GM12891 (cell line): Measurements from ENCODE around the gene SGPP1.
A peak's percentile ranks its signal among the peaks of the same experiment; 100 is the strongest.
"Not testable (repeated sequence)": the region's sequence is repeated elsewhere in the genome, so short reads cannot be mapped to it uniquely, and the experiment has no call there.

Source experiments
- DNase-seq: peaks from one replicate; pipeline ENCODE4 v3.0.0; 2011; ENCODE audit warnings: low spot score; ENCODE audit not compliant: insufficient read length
- FAIRE-seq: peaks from 2 replicates; lab custom pipeline; 2011; peaks lifted over from hg19 to GRCh38; lab: Jason Lieb, UNC
- PAX5 ChIP-seq: IDR thresholded peaks from 2 replicates; pipeline ENCODE4 v1.6.1; 2011; ENCODE audit warnings: low read length, moderate library complexity, mild to moderate bottlenecking; ENCODE audit not compliant: insufficient read depth, severe bottlenecking
- POLR2A ChIP-seq: IDR thresholded peaks from 2 replicates; pipeline ENCODE4 v1.6.1; 2011; ENCODE audit warnings: low read depth, low read length, control low read depth
- POLR2AphosphoS5 ChIP-seq: IDR thresholded peaks from 2 replicates; pipeline ENCODE4 v1.6.1; 2011; ENCODE audit warnings: low read depth, low read length, control low read depth
- POU2F2 ChIP-seq: IDR thresholded peaks from 2 replicates; pipeline ENCODE4 v1.6.1; 2011; ENCODE audit warnings: low read depth, mild to moderate bottlenecking, control low read depth, low read length, moderate library complexity
- SPI1 ChIP-seq: IDR thresholded peaks from 2 replicates; pipeline ENCODE4 v1.6.1; 2011; ENCODE audit warnings: low read depth, low read length, control low read depth
- TAF1 ChIP-seq: IDR thresholded peaks from 2 replicates; pipeline ENCODE4 v1.6.1; 2011; ENCODE audit warnings: low read depth, low read length, control low read depth

Gene SGPP1

DNA sequence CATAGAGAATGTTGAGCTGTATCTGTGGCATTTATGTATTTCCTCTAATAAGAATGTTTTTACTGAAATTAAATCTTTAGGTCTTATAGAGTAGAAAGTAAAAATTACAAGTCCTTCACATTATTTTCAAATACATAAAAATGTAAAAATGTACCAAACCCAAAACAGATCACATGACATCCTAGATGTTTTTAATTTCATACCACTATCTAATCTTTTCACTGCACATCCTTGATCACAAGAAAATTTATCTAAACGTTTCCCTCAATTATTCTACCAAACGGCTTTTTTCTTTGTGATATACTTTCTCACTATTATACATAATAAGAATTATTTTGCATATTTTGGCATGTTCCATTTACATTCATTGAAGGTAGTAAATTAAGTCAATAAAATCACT is 18.3 kb downstream of the SGPP1 start:
- TF ChIP-seq PAX5 (no peak), TAF1 (no peak), POLR2AphosphoS5 (no peak), SPI1 (no peak), POU2F2 (no peak), POLR2A (no peak)
- DNase-seq (no peak), FAIRE-seq (no peak)

DNA sequence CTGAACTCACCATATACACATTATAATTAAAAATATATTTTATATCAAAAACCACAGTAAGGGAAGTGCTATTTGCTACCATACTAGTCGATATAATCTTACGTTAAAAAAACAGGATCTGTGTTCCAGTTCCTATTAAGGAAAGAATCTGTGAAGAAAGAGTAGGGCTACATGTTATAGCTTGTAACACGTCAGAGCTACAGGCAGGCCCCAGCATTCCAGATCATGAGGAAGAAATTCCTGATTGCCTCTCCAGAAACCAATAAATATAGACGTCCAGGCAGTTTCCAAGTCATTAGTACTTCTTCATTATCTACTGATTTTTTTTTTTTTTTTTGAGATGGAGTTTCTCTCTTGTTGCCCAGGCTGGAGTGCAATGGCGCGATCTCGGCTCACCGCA is 20.6 kb downstream of the SGPP1 start:
- TF ChIP-seq POLR2AphosphoS5 = no peak
- DNase-seq = no peak
- no peak for FAIRE-seq

DNA sequence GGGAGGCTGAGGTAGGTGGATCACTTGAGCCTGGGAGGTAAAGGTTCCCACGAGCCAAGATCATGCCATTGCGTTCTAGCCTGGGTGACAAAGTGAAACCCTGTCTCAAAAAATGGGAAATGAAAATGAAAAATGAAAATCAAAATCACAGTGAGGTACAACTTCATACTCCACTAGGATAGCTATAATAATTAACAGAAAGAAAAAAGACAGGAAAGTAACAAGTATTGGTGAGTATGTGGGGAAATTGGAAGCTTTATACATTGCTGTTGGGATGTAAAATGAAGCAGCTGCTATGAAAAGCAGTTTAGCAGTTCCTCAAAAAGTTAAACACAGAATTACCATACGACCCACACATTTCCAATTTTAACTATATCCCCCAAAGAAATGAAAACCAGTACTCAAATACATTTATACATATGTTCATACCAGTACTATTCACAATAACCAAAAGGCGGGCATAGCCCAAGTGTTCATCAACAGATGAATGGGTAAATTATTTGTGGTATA is 22.2 kb downstream of the SGPP1 start:
- FAIRE-seq (peak; percentile 75), DNase-seq (no peak)
- TF ChIP-seq TAF1 = no peak
- TF ChIP-seq SPI1 = peak; percentile 75
- TF ChIP-seq PAX5 = no peak

DNA sequence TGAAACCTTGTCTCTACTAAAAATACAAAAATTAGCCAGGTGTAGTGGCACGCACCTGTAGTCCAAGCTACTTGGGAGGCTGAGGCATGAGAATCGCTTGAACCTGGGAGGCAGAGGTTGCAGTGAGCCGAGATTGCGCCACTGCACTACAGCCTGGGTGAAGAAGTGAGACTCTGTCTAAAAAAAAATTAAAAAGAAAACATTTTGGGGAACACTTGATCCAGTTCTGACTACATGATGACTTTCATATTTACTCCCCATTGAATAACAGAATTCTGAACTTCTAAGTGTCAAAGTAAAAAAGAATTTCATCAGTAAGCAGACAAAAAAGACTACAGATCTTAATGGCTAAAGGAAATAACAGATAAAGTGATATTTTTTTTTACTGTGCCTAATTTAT is 25.3 kb downstream of the SGPP1 start:
- not testable (repeated sequence) for DNase-seq, FAIRE-seq

DNA sequence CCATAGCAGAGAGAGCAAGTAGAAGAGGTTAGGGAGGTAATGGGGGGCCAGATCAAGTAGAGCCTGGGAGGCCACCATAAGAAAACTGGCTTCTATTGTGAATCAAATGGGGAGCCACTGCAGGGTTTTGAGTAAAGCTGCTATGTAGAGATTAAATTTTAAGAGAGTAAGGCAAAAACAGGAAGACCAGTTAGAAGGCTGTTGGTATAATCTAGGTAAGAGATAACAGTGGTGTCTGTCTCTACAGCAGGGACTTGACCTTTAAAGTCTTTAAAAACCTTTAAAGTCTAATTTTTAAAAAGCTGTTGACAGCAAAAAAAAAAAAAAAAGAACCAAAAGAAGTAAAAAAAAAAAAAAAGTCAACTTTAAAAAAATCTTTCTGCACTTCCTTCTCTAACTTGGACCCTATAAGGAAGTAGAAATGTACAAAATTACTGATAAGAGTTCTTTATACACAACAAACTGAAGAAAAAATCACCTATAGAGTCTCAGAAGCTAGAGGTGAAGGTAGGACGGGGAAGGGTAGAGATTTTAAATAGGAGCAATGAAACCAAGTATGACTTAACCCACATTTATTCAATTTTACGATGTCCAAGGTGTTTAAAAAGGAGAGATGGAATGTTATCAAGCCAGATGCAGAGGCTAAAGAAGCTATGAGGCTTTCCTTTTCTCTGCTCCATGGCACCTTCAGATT is 26.1 kb downstream of the SGPP1 start:
- TF ChIP-seq POLR2A (no peak), TAF1 (no peak), SPI1 (no peak), PAX5 (no peak), POLR2AphosphoS5 (no peak), POU2F2 (no peak)
- DNase-seq (no peak), FAIRE-seq (peak; percentile 5)

DNA sequence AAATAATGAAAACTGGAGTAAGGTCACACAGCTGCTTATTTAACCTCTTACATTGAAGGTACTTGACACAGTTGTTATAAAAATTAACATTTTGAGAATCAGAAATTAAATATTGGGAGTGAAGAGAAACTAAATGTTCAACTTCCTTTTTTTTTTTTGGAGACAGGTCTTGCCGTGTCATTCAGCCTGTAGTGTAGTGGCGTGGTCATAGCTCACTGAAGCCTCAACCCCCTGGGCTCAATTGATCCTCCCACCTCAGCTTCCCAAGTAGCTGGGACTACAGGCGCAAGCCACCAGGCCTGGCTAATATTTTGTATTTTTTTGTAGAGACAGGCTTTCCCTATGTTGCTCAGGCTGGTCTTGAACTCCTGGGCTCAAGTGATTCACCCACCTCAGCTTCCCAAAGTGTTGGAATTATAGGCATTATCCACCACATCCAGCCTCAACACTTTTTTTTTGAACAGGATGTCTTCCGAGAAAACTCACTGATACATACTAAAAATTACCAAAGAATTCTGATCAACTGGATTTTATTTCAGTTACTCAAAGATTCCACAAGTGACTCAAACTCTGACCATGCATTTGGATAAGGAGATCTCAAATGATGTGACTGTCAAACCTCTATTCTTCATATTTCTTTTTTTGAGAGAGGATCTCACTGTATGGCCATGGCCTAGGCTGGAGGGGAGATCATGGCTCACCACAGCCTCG is 35.4 kb downstream of the SGPP1 start:
- TF ChIP-seq PAX5 (no peak), POLR2AphosphoS5 (no peak), TAF1 (no peak), POU2F2 (no peak), POLR2A (no peak), SPI1 (no peak)
- DNase-seq = no peak
- no peak for FAIRE-seq

DNA sequence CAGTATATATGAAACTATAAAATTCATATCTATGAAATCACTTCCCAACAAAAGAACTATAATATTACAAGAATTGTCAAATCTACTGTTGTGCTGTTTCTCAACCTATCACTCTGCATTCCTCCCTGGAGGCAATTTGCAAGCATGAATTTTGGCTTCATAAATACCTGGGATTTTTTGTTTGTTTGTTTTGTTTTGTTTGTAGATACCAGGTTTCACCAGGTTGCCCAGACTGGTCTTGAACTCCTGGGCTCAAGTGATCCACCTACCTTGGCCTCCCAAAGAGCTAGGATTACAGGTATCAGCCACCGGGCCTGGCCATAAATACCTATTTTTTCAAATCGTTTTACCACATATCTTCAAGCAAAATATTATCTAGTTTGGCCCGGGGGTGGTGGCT is 38.7 kb downstream of the SGPP1 start:
- DNase-seq (no peak), FAIRE-seq (no peak)
- no peak for TF ChIP-seq POU2F2
- TF ChIP-seq PAX5 = no peak
- no peak for TF ChIP-seq SPI1
- TF ChIP-seq TAF1 = no peak
- TF ChIP-seq POLR2AphosphoS5 = no peak
- TF ChIP-seq POLR2A = no peak

DNA sequence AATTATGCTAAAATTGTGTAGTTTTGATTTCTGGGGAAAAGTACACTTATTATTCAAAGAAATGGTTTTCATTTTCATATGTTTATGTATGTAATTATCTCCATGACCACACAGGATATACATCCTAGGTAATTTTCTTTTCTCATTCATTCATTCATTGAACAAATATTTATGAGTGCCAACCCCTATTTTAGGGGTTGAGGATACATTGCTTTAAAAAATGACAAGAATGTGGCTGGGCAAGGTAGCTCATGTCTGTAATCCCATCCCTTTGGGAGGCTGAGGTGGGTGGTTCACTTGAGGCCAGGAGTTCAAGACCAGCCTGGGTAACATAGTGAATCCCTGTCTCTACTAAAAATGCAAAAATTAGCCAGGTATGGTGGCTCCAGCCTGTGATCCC is 40.9 kb downstream of the SGPP1 start:
- DNase-seq = no peak
- no peak for FAIRE-seq

DNA sequence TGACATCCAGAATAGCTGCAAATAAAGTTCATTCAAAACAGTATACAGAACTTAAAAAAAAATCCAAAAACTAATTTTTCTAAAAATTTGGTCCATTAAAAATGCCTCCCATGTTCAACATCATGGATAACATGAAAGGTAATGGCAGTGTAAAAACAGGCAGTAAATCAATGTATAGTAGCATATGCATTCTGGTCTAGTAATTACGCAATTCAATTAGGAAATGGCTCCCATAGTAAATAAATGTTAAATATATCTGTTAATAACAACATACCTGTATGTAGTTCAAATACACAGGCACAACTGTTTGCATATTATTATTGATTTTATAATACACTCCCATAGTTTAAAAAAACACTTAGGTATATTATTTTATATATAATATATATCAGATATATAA is 42.5 kb downstream of the SGPP1 start:
- no peak for DNase-seq
- no peak for TF ChIP-seq POLR2AphosphoS5
- FAIRE-seq = no peak

More for the DNA sequence above, 40.9 kb downstream of the SGPP1 start:
- TF ChIP-seq POU2F2 (no peak), POLR2AphosphoS5 (no peak), POLR2A (no peak), TAF1 (no peak), PAX5 (no peak), SPI1 (no peak)

DNA sequence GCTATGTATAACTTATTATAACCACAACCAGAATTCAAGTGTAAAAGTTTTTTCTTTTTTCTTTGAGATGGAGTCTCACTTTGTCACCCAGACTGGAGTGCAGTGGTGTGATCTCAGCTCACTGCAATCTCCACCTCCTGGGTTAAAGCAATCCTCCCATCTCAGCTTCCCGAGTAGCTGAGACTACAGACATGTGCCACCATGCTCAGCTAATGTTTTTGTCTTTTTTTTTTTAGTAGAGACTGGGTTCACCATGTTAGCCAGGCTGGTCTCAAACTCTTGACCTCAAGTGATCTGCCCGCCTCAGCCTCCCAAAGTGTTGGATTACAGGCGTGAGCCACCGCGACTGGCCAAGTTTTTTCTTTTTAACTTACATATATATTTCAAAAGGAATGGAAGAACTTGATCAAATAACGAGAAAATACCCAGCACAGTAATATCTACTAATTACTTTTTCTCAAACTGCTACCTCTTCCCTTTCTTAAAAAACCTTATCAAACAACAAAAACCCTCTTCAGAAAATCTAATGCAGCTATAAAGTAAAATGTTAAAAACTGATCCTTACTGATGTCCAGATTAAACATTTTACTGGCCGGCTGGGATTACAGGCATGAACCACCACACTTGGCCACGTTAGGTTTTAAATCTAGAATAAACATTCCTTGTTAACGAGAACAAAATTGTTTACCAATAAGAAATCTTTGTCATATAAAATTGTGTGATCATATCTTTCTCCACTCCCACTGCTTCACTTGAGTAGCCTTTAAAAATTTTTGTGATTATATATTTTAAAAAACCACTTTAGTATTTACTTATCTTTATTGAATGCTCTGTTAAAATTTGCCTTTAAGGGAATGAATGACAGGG is 44.9 kb downstream of the SGPP1 start:
- no peak for FAIRE-seq
- TF ChIP-seq SPI1 = no peak
- no peak for TF ChIP-seq POU2F2
- no peak for TF ChIP-seq POLR2A
- no peak for TF ChIP-seq PAX5
- no peak for TF ChIP-seq TAF1
- TF ChIP-seq POLR2AphosphoS5 = no peak
- no peak for DNase-seq
